Activated CD4-positive, alpha-beta T cell treated with anti-CD3 and anti-CD28 coated beads, Interleukin-2, amount 50 U/mL, for 48 hours (primary cell): ENCODE results near the gene TEX22.

Experiments
- DNase-seq, 2 experiments: peaks; one replicate each; pipeline ENCODE4 v3.0.0-alpha.2; 2020

Gene TEX22

DNA sequence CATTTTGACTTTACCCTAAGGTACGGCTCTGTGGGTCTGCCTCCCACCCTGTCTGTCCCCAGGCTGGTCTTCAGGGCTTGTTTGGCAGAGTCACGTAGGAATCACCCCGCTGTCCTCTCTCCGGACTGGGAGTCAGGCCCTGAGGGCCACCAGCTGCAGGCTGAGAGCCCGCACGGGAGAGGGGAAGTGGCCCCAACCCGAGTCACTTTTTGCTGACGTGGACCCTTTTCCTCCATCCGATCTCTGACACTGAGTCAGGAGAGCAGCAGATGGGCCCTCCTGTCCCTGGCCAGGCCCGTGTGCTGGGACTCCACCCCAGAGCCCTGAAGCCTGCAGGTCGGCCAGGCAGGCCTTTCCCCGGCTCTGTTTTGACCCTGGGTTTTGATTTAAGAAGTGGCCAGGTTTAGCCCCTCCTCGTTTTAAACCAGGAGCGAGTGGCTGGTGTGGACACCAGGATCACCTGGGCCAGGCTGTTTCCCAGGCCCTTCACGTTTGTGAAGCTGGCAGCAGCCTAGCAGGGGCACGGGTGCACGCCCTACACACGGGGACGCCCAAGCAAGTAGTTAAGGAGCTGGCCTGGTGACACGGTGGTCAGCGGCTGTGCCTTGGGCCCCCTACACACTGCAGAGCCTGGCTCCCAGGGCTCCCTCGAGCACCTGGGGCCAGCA, 12.5 kb upstream of the TEX22 start:
- DNase-seq, result no peak

DNA sequence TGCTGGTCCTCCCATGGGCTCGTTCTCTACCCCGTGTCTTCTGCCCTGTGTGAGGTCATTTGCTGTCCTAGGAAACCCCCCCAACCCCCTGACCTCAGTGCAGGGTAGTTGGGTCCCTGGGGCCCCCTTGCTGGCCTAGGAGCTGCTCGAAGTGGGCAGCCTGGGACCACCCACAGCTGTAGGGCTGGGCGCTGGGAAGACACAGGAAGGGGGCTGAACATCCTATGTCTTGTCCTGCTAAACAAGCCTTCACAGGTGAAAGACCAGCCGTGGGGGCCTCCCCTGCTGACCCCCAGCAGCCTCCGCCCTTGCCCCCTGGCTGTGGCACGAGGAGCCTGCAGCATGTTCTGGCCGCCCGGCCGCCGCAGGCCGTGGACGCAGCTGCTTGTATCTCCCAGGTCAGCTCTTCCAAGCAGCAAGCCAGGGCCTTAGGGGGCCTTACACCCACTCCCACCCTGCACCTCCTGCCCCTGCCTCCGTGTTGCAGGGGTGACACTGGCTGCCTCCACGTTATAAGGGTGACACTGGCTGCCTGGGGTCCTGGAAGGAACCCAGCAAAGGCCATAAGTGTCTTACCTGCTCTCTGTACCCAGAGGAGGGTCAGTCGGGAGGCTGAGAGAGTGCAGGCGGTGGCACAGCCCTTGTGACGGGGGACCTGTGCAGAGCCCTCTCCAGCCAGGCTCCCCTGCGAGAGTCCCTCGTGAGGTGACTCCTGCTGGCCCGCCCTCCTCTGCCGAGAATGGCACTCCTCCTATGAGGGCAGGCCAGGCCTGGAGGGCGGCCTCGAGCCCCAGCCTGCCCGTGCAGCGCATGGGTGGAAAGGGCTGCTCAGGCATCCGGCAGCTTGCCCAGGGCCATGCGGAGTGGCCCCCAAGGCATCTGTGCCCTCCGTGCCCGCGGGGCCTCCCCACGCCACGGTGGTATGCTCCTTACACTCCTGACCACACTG, 11.5 kb upstream of the TEX22 start:
- DNase-seq, result no peak

DNA sequence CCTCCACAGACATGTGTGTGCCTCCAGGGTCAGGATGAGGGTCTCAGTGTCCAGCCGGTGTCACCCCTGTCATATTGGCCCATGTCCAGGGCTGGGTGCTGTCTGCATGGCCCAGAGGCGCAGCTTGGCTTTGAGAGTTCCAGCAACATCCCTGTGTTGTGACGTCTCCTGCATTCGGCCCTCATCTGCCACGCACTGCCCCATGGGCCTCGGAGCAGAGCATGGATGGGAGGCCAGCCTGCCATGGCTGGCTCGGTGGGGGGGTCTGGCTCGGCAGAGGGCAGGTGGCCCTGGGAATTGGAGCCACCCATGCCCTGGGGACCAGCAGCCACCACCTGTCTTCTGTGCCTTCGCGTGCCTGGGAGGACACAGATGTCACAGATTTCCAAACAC, 10.8 kb upstream of the TEX22 start:
- DNase-seq, result no peak

DNA sequence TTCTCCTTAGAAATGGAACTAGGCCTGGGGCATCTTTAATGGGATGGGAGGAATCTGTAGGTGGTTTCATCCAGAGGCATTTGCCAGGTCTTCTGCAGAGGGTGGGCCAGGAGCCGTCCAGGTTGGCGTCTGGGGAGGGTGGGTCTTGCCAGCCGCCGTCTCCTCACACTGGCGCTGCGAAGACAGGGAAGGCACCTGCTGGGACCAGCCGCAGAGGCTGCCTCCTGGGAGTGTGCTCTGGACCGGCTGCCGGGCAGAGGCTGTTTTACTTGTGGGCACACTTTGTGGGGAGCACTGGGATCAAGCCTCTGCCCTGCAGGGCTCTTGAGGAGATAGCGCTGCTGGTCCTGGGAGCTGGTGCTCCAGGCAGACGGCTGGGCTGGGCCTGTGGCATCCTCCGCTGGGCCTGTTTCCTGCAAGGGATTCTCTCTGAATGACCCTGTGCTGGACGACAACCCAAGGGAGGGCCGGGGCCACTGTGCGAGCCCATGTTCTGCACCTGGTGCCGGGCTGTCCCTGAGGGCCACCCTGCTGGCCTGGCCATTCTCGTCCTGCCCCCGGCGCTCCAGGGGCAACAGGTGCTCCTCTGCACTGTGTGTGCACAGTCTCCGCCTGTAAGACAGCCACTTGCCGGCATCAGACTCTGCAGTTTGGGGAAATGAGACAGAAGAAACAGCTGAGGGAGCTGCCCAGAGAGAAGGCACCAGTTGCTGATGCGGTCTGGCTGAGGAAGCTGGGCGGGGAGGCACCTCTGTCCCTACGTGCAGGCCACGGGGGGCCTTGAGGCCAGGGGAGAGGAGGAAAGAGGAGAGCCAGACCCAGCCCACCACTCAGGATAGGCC, 10.0 kb upstream of the TEX22 start:
- DNase-seq, result no peak

DNA sequence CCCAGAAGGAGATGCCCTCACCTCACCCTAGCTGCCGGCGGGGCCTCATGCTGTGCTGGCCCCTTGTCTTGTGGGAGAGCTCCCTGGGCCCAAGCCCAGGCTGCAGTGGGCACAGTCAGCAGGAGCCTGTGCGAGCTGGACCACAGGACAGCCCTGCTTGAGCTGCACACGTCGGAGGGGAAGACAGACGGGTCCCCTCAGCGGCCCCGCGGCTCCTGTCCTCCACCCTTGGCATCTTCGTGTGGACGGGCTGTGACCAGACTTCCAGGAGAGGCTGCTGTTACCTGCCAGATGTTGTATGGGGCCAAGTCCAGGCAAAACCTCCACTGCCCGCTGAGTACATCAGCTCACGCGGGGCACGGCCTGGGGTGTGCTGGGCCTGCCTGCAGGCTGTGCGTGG, 9.4 kb upstream of the TEX22 start:
- DNase-seq, result no peak

DNA sequence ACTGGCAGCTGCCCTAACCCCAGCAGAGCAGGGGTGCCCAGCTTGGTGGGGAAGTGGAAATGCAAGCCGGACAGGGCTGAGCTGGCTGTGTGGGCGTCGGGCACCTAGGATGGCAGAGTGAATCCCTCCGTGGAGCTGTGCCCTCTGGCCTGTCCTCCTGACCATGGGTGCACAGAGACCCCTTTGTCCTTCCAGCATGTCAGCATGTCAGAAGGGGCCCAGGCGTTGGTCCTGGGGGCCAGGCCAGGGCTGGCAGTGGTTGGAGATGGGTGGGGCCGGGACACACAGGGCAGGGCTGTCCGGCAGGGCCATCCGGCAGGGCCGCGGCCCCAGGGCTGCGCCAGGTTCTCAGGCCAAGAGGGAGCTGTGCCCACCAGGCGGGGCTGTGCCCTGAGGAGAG, 8.8 kb upstream of the TEX22 start:
- DNase-seq, result no peak

DNA sequence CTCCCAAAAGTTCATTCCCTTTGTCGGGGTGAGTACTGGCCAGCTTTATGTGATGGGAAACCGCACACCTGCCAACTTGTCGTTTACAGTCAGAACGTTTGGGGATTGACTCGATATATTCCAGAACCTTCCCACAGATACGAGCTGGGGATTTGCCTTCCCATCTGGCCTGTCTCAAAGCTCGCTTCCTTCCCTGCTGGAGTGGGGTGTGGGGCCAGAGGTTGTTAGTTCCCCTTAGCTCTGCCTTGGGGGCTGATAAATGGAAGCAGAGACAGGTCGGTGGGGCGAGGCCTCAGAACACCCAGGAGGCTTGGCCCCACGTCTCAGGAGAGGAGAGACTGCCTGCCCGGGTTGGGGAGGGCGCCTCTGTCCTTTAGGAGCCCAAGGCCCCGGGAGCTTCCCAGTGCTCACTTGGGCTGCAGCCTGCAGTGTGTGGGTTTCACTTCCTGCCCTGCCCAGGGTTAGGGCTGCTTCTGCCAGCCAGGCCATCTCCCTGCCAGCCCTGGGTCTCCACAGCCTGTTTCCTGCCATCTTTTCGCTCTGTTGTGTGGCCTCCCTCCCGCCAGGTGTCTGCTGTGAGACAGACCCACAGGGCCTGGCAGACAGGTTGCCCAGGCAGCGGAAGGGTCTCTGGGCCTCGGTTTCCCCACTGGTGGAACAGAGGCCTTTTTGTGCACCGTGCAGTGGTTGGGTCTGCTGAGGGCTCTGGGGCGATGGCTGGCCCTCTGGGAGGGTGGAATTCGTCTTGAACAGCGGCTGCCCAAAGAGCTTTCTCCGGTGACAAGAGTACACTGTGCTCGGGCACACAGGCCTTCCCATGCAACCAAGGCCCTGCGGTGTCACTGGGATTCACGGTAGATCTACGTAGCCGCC, 8.1 kb upstream of the TEX22 start:
- DNase-seq, result no peak

DNA sequence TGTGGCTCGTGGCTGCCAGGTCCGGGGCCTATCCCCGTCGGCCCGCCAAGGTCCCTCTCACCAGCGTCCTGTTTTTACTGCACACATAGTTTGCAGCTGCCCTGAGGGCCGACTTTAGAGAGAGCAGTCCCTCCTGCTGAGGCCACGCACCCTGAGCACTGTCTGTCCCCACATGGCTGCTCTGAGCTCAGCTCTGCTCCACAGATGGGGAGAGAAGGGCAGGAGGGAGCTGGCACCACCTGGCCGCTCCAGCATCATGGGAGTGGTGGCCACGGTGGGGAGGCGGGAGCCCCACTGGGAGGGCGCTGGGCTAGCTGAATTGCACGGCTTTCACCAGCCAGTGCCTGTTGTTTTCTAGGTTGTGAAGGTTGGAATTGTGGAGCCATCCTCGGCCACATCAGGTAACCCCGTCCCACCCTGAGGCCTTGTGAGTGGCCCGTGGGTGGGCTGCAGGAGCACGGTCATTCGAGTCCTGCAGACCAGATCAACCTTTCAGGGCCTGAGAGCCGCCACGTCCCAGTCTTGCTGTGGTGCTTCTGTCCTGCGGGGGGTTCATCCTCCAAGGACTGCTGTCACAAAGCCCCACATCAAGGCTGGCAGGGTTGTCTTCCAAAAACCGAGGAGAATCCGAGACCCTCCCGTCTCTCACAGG, 7.4 kb upstream of the TEX22 start:
- DNase-seq, result no peak

DNA sequence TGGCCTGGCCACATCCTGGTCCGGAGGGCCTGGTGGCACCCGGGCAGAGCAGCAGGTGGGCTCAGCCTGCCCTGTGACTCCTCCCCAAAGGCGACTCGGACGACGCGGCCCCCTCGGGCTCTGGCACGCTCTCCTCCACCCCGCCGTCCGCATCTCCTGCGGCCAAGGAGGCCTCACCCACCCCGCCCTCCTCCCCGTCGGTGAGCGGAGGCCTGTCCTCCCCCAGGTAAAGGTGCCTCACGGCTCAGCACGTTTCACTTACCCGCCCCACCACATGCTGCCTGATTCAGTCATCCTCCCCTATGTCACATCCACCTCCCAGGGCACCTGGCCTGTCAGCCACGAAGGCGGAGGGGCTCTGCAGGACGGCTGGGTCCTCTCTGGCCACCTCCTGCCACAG, 6.8 kb upstream of the TEX22 start:
- DNase-seq, result no peak

DNA sequence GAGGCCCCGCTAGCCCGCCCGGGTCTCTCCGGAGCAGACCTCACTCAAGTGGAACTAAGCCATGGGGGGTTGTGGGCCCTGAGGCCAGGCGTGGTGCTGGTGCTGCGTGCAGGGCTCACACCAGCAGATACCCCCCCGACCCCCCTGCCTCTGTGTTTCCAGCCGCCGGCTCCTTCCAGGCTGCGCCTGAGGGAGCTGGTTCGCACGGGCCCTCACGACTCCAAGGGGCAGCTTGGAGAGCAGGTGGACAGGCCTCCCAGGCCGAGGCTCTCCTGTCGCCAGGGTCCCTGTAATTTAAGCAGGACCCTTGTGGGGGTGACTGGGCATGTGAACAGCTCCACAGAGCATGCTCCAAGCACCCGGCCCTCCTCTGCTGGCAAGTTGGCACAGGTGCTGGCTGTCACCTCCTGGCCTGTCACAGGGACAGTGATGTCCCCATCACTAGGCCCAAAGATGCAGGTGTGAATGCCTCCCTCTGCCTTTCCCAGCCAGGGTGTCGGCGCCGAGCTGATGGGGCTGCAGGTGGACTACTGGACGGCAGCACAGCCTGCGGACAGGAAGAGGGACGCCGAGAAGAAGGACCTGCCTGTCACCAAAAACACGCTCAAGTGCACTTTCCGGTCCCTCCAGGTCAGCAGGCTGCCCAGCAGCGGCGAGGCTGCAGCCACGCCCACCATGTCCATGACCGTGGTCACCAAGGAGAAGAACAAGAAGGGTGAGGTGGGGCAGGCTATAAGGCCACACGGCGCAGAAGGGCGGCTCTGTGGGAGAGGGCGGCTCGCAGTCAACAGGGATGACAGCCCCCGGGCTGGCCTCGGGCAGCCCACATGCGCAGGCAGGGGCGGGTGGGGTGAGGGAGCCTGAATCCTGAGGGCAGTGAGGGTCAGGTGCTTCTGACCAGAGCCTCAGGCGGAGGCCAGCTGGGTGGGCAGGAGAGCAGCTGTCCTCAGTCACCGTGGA, 5.9 kb upstream of the TEX22 start:
- no peak for DNase-seq

DNA sequence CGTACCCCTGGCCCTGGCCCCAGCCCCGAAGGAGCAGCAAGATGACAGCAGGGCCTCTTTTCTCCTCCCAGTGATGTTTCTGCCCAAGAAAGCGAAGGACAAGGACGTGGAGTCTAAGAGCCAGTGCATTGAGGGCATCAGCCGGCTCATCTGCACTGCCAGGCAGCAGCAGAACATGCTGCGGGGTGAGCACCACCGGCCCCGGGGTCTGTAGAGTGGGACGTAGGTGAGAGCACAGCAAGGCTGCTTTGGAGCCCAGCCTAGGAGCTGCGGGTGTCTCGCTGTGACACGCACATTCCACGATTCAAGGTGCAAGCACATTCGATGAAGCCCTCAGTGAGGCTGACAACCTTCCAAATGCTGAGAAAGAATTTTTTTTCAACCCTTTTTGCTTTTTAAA, 5.2 kb upstream of the TEX22 start:
- DNase-seq, result no peak

DNA sequence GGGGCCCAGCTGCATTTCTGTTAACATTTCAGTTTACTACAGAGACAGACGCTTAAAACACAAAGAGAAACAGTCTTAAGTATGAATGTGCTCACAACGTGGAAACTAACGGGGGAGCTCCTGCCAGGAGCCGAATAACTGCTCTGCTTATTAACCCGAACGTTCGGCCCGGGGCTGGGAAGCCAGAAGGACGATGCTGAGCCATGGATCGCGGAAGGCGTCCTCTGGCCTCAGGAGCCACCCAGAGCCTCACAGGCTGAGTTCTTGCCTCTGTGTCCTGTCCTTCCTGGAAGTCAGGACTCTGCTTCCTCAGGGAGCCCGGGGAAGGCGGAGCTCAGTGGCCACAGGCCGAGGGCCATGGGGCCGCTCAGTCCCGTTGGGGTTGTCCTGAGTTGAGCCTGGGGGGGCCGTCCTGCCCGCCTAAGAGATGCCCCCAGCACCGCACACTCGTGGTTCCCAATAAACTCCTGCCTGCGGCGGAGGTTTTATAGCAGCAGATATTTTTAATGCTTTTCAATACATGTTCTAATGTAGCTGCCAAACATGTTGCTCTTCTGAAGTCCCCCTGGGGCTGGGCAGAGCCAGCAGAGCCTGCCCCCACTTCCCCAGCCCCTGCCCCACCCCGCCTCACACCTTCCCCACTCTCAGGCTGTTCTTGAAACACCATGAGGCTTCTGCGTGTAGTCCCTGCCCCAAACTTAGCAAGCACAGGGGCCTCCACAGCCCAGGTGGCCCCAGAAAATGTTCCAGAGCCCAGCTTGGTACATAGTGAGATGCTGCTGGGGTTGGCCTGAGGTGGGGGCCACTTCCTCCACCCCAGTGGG, 3.4 kb upstream of the TEX22 start:
- no peak for DNase-seq

DNA sequence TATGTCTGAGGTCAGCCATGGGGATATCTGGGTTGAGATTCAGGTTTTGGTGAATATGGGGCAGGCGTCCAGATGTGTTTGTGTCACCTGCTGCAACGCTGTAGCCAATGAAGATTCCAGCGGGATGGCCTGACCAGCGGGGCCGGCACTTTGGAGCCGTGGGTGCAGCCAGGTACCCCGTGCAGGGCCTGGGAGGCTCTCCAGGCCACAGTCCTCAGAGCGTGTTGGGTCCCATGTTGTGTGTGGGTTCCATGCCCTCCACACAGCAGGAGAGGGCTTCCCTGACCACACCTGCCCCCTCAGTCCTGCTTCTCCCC, 2.8 kb upstream of the TEX22 start:
- no peak for DNase-seq

DNA sequence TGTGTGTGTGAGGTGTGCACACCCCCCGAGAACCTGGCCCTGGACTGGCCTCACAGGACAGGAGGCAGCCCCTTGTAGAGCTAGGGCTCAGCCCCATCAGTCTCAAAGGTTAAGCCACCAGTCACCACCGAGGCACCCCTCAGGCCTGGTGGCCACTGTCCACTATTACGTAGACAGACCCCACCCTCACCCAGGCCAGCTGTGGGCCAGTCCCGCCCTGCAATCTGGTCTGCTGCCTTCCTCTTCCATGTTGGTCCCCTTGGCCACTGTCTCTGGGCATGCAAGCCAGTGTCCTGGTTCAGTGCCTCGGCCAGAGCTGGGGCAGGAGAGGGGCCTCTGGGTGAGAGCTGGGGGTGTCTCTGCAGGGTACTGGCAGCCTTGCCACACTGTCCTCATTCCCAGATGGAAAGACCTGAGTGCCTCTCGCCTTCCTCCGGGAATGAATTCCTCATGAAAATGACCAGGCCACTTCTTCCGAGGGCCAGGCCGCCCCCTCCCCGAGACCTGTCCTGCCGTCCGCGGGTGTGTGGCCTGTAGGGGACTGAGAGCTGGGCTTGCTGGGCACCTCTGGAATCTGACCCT, 897 bp upstream of the TEX22 start:
- DNase-seq, result no peak

DNA sequence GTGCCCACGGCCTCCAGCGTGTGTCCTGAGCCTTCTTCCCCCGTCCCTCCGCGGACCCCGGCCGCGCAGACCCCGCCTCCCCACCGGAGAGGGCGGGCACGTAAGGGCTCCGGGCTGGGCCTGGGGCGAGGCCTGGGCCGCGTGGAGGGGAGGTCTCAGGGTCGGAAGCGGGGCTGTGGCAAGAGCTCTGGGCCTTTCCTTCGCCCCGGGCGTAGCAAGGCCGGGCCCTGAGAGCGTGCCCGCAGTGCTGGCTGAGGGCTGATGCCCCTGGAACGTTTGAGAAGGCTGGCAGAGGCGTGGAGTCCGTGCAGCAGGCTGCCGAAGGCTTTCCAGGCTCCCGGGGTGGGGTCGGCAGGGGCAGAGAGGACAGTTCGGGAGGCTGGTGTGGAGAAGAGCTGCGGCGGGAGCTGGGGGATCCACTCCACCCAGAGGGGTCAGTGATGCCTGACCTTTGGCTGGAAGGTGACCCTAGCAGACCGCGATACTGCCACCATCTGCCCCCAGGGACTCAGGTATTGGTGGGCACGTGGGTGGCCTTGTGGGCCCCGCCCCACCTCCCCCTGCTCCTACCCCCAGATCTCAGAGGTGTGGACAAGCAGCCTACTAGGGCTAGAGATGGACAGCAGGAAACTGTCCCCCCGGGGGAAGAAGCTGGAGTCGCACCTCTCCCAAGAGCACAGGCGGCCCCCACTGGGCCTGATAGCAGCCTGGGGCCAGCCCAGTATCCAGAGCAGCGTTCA, 558 bp downstream of the TEX22 start:
- DNase-seq, result peak; percentile 44 to 49

DNA sequence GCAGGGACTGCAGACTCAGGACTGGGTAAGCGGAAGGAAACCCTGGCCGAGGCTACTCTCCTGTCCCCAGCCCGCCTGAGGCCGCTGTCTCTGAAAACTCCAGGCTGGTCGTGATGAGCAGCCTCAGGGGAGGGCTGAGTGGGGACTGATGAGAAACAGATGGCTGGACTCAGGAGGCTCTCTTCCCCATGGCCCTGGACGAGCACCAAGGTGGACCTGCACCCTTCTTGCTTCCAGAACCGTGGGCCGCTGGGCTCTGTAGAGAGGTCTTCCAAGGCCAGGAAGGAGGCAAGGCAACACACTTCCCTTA, 1.1 kb downstream of the TEX22 start:
- no peak for DNase-seq

DNA sequence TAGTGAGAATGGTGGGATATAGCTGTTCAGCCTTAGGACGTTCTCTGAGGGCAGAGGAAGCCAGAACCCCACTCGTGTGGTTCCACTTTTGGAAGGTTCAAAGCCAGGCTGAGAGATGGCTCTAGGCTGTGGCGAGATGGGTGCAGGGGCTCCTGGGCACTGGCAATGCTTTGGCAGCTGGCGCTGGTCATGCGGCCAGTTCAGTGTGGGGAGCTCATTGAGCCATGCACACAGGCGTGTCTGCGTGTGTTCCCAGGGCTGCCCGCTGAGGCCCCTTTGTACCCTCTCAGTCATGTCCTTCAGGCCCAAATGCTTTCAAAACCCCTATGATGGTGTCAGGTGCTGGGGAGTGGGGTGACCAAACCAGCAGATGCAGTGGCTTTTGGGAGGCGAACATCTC, 1.7 kb downstream of the TEX22 start:
- no peak for DNase-seq

DNA sequence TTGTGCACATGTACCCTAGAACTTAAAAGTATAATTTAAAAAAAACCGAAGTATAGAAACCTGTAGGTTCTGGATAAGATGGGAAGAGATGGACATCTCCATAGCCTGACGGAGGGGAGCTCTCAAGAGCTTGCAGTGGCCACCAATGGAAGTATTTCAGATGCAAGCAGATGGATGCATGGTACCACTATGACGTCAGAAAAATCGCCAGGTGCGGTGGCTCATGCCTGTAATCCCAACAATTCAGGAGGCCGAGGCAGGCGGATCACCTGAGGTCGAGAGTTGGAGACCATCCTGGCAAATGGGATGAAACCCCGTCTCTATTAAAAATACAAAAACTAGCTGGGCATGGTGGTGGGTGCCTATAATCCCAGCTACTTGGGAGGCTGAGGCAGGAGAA, 3.4 kb downstream of the TEX22 start:
- no peak for DNase-seq

DNA sequence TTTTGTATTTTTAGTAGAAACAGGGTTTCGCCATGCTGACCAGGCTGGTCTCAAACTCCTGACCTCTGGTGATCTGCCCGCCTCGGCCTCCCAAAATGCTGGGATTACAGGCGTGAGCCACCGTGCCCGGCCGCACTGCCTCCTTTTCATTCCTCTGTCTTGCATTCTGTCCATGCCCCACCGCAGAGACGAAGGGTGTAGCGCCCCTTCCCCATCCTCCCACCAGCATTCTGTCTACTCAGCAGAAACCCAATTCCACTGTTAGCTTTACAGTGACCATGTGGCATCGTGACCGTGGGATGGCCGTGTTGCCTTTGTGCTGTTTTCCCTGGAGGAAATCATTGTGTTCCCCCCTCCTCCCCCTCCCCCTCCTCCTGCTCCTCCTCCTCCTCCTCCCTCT, 10.3 kb downstream of the TEX22 start:
- DNase-seq, result no peak
